ENCODE data around the gene PCSK6. TPM values are rescaled to one million over a fixed set of nuclear protein-coding genes. Genes with fewer than 3 reads are reported as not detected.

PCSK6 gene
- total RNA-seq, 1 donor from 2014 or later: 1.8 TPM

DNA sequence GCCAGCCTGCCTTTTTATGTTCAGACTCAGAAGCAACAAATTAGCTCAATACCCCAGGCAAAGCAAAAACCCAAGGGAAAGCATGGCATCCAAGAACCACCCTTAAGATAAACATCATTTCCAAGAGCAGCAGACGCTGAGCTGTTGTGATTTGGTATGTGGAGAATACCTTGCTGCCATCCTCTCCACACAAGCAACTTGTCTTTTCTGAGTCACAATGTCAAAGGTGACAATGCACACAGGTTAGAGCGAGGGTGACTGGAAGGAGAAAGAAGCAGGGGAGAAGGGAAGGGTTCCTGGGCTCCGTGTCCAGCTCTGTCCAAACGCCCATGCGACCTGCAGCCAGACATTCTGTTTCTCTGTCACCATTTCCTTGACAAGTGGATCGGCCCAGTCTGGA lies 6.0 kb downstream of the PCSK6 start:
- Mint-ChIP-seq H3K27me3 (peaks cover 72% of the 10 kb centered on the region), H3K27ac (no peak overlapping the region), H3K9me3 (ENCODE audit: low read depth) (no peaks in the 10 kb centered on the region), H3K36me3 (ENCODE audit: insufficient read depth) (no peaks in the 10 kb centered on the region), H3K4me1 (ENCODE audit: low read depth) (no peaks in the 10 kb centered on the region), H3K4me3 (ENCODE audit: low read depth) (no peak overlapping the region)
- DNase-seq (ENCODE audit: low spot score, unreplicated experiment): no peak
- TF ChIP-seq, protein P1, sequence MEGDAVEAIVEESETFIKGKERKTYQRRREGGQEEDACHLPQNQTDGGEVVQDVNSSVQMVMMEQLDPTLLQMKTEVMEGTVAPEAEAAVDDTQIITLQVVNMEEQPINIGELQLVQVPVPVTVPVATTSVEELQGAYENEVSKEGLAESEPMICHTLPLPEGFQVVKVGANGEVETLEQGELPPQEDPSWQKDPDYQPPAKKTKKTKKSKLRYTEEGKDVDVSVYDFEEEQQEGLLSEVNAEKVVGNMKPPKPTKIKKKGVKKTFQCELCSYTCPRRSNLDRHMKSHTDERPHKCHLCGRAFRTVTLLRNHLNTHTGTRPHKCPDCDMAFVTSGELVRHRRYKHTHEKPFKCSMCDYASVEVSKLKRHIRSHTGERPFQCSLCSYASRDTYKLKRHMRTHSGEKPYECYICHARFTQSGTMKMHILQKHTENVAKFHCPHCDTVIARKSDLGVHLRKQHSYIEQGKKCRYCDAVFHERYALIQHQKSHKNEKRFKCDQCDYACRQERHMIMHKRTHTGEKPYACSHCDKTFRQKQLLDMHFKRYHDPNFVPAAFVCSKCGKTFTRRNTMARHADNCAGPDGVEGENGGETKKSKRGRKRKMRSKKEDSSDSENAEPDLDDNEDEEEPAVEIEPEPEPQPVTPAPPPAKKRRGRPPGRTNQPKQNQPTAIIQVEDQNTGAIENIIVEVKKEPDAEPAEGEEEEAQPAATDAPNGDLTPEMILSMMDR (IDR thresholded peaks at IDR 0.05; ENCODE audit: unreplicated experiment): no peak

DNA sequence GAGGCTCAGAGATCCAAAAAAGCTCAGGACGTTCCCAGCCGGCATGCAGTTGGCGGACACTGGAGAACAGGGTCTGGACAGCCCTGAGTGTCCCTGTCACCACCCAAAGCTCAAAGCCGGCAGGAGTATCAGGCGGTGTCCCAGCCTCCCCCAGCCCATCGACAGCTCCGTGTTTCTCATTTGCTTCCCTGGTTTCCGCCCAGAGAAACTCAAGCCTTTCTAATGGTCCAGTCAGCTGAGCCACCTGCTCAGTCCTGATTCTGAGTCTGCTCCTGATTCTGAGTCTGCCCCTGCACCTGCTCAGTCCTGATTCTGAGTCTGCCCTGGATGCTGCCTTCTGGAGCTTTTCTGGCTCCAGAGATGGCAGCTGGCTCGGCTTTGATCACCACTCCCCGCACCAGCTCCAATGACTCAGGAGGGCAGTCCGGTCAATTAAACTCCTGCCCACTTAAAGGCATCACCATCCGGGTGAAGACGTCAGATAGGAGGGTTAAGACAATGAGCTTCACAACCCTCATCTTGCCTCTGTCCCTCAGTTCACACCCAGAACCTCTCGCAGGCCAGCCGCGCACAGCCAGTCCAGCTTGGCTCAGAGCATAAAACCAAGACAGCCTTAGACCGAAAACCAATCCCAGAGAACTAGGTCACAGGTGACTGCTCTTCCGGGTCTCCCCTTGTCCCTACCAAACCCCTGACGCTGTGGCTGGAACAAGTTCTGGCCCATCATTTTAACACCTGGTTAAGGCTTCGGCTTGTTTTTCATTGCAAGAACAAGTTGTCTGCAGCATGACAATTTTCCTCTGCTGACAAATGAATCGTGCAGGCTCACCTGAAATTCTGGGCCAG lies 6.8 kb downstream of the PCSK6 start:
- no peak overlapping the region for H3K4me3 Mint-ChIP-seq (ENCODE audit: low read depth)
- H3K4me1 Mint-ChIP-seq (ENCODE audit: low read depth): no peaks in the 10 kb centered on the region
- no peaks in the 10 kb centered on the region for H3K9me3 Mint-ChIP-seq (ENCODE audit: low read depth)
- no peak overlapping the region for H3K27ac Mint-ChIP-seq
- DNase-seq (ENCODE audit: low spot score, unreplicated experiment): no peak
- H3K36me3 Mint-ChIP-seq (ENCODE audit: insufficient read depth): no peaks in the 10 kb centered on the region
- peaks cover 65% of the 10 kb centered on the region for H3K27me3 Mint-ChIP-seq
- TF ChIP-seq, protein P1 (IDR thresholded peaks at IDR 0.05; ENCODE audit: unreplicated experiment): no peak

DNA sequence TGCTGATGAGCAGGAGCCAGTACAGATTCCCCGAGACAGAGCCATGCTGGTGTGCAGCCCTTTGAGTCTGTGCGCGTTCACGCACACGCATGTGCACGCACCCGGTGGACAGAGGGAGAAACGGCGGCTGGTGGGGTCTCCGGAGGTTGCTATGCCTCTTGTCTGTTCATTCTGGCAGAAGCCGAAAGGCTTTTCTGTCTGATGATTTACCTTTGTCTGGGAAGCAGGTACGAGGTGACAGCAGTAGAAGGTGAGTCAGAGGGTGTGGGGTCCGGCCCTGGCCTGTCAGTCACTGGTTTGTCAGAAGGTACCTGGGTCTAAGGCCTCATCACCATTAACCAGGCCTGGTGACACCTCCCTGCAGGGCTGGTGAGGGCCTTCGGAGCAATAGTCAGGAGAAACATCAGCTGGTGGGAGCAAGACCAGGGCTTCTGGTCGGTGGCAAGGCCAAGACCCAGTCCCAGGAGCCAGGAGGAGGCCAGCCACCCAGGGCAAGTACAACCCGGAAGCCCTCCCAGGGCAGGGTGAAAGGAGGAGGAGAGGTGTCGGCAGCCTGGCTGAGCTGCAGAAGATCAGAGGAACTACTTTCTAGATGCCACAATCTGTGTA lies 7.5 kb downstream of the PCSK6 start:
- no peak for DNase-seq (ENCODE audit: low spot score, unreplicated experiment)
- no peak overlapping the region for H3K4me3 Mint-ChIP-seq (ENCODE audit: low read depth)
- H3K4me1 Mint-ChIP-seq (ENCODE audit: low read depth): peaks cover 2% of the 10 kb centered on the region
- no peak overlapping the region for H3K27ac Mint-ChIP-seq
- H3K27me3 Mint-ChIP-seq: peaks cover 58% of the 10 kb centered on the region
- H3K36me3 Mint-ChIP-seq (ENCODE audit: insufficient read depth): no peaks in the 10 kb centered on the region
- TF ChIP-seq, protein P1 (IDR thresholded peaks at IDR 0.05; ENCODE audit: unreplicated experiment): no peak
- H3K9me3 Mint-ChIP-seq (ENCODE audit: low read depth): no peaks in the 10 kb centered on the region

DNA sequence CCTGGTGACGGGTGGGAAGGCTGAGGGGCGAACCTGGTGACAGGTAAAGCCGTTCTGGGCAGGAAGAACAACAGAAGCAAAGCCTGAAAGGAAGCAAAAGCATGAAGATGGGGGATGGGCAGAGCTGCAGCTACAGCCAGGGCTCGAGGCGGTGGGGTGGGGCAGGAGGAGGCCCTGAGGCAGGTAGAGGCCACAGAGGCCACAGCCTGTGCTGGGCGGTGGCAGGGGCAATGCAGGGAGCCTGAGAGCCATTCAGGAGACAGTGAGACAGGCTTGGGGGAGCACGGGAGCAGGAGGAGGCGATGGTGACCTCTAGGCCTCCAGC lies 8.2 kb downstream of the PCSK6 start:
- no peaks in the 10 kb centered on the region for H3K9me3 Mint-ChIP-seq (ENCODE audit: low read depth)
- H3K36me3 Mint-ChIP-seq (ENCODE audit: insufficient read depth): no peaks in the 10 kb centered on the region
- peaks cover 51% of the 10 kb centered on the region for H3K27me3 Mint-ChIP-seq
- H3K27ac Mint-ChIP-seq: no peak overlapping the region
- no peak for DNase-seq (ENCODE audit: low spot score, unreplicated experiment)
- H3K4me1 Mint-ChIP-seq (ENCODE audit: low read depth): peaks cover 2% of the 10 kb centered on the region
- TF ChIP-seq, protein P1 (IDR thresholded peaks at IDR 0.05; ENCODE audit: unreplicated experiment): no peak
- no peak overlapping the region for H3K4me3 Mint-ChIP-seq (ENCODE audit: low read depth)

DNA sequence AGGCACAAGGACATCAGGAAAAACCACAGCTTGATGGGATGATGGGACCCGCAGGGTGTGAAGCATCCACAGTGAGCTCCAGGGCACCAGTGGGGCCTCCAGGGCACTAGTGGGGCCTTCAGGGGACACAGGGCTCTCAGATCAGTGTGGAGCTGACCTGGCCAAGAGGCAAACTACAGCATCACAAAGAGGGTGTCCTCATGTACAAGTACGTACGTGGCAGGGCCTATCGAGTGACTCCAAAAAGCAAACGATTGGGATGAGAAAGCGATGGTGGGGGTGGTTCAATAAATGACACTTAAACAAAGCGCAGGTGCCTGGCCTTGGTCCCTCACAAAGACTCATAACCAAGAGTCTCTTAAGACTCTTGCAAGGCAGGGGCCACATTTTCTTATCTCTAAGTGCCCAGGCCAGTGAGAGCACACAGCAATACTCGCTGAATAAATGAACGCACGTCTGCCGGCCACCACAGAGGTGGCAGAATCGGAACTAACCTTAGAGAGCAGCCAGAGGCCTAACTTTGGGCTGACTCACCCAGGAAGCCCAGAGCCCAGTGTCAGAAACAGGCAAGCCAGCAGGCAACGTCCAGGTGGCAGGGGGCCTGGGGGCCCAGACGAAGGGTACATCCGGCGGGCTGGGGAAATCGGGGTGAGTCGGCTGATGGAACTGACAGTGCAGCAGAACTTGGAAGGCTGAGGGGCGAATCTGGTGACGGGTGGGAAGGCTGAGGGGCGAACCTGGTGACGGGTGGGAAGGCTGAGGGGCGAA lies 8.7 kb downstream of the PCSK6 start:
- Mint-ChIP-seq H3K9me3 (ENCODE audit: low read depth) (no peaks in the 10 kb centered on the region), H3K36me3 (ENCODE audit: insufficient read depth) (no peaks in the 10 kb centered on the region), H3K27me3 (peaks cover 48% of the 10 kb centered on the region), H3K4me3 (ENCODE audit: low read depth) (no peak overlapping the region), H3K4me1 (ENCODE audit: low read depth) (peaks cover 2% of the 10 kb centered on the region), H3K27ac (no peak overlapping the region)
- no peak for DNase-seq (ENCODE audit: low spot score, unreplicated experiment)
- TF ChIP-seq, protein P1 (IDR thresholded peaks at IDR 0.05; ENCODE audit: unreplicated experiment): no peak

Measured in progenitor cell of endocrine pancreas (in vitro differentiated cells).